ENCODE measurements around the gene PALLD. TPM values are rescaled to one million over a fixed set of nuclear protein-coding genes. Genes with fewer than 3 reads are reported as not detected.

Gene PALLD
- total RNA-seq, 1 donor from 2014 or later: 8.6 TPM

GRCh38 chr4:168882650-168883233 is 385.9 kb downstream of the PALLD start:
- intact Hi-C loops (cut with micrococcal nuclease): no loop called here

GRCh38 chr4:168883513-168883912 is 386.7 kb downstream of the PALLD start:
- intact Hi-C loops (cut with micrococcal nuclease): no loop called here

- intact Hi-C loops (cut with micrococcal nuclease): no loop called here
Measured at GRCh38 chr4:168884251-168885124, 387.6 kb downstream of the PALLD start.

- intact Hi-C loops (cut with micrococcal nuclease): no loop called here
Measured at GRCh38 chr4:168885400-168885799, 388.5 kb downstream of the PALLD start.

- intact Hi-C loops (cut with micrococcal nuclease): no loop called here
Measured at GRCh38 chr4:168886351-168886750, 389.5 kb downstream of the PALLD start.

- intact Hi-C loops (cut with micrococcal nuclease): no loop called here
Measured at GRCh38 chr4:168887809-168888208, 391.0 kb downstream of the PALLD start.

GRCh38 chr4:168888715-168889215 is 391.9 kb downstream of the PALLD start:
- intact Hi-C loops (cut with micrococcal nuclease): no loop called here

GRCh38 chr4:168891086-168891485 is 394.2 kb downstream of the PALLD start:
- intact Hi-C loops (cut with micrococcal nuclease): no loop called here

GRCh38 chr4:168891688-168892087 is 394.8 kb downstream of the PALLD start:
- intact Hi-C loops (cut with micrococcal nuclease): no loop called here

- intact Hi-C loops (cut with micrococcal nuclease): no loop called here
Measured at GRCh38 chr4:168892475-168892874, 395.6 kb downstream of the PALLD start.

- intact Hi-C loops (cut with micrococcal nuclease): no loop called here
Measured at GRCh38 chr4:168893205-168893604, 396.4 kb downstream of the PALLD start.

GRCh38 chr4:168893807-168894206 is 397.0 kb downstream of the PALLD start:
- intact Hi-C loops (cut with micrococcal nuclease): no loop called here

GRCh38 chr4:168900080-168900479 is 403.2 kb downstream of the PALLD start:
- intact Hi-C loops (cut with micrococcal nuclease): no loop called here

- intact Hi-C loops (cut with micrococcal nuclease): no loop called here
Measured at GRCh38 chr4:168907119-168907698, 410.4 kb downstream of the PALLD start.

GRCh38 chr4:168908093-168908492 is 411.2 kb downstream of the PALLD start:
- intact Hi-C loops (cut with micrococcal nuclease): no loop called here

GRCh38 chr4:168908851-168909273 is 412.0 kb downstream of the PALLD start:
- intact Hi-C loops (cut with micrococcal nuclease): no loop called here

GRCh38 chr4:168914095-168914494 is 417.2 kb downstream of the PALLD start:
- intact Hi-C loops (cut with micrococcal nuclease): no loop called here

GRCh38 chr4:168917138-168917779 is 420.4 kb downstream of the PALLD start:
- intact Hi-C loops (cut with micrococcal nuclease): loop anchor here (1.0 to 5.0 kb wide), 4 partner anchors 85 to 734 kb away; no protein-coding TSS in a partner anchor

- intact Hi-C loops (cut with micrococcal nuclease): loop anchor here (5.0 kb wide), 1 partner anchor 88 kb away; no protein-coding TSS in a partner anchor
Measured at GRCh38 chr4:168919706-168920324, 423.0 kb downstream of the PALLD start.

- intact Hi-C loops (cut with micrococcal nuclease): no loop called here
Measured at GRCh38 chr4:168920441-168921065, 423.7 kb downstream of the PALLD start.

All from T-helper 2 cell treated with Interferon-gamma antibody and Interleukin-4, amounts not matched to agents 100 ng/mL and 5 ng/mL, for 36 hours (primary cell).